ENCODE measurements around the gene SMIM28.

SMIM28 gene

GRCh38 chr6:138427701-138428100 is 50.0 kb downstream of the SMIM28 start:
- TF ChIP-seq CTCF (IDR thresholded peaks at IDR 0.05; ENCODE audit: low read length, missing control alignments) = no peak

GRCh38 chr6:138428944-138429598 is 51.4 kb downstream of the SMIM28 start:
- TF ChIP-seq CTCF (IDR thresholded peaks at IDR 0.05; ENCODE audit: low read length, missing control alignments) = peak; percentile 67
- H3K4me3 ChIP-seq (replicated peaks; ENCODE audit: low read depth, low read length) = no peak overlapping the region
- DNase-seq (ENCODE audit: low read depth) = peak; percentile 84

More at GRCh38 chr6:138427701-138428100, 50.0 kb downstream of the SMIM28 start:
- no peak overlapping the region for H3K4me3 ChIP-seq (replicated peaks; ENCODE audit: low read depth, low read length)
- DNase-seq (ENCODE audit: low read depth) = no peak

DNA sequence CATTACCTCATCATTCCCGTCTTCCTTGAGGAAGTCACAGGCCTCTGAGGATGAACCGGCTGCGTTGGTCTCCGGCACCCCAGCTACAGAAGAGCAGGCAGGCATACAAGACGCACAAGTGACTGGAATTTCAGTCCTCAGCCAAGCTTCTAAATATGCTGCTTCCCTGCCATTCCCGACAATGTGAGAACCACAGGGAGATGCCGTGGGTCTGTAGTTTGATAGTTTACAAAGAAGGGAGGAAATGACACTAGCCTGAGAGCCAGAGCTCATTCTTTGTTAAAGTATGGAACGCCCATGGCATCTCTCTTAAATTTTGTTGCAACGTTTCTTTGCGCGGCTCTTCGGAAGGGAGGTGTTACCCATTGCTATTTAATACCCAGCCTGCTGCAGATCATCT is 52.1 kb downstream of the SMIM28 start:
- no peak overlapping the region for H3K4me3 ChIP-seq (replicated peaks; ENCODE audit: low read depth, low read length)
- TF ChIP-seq CTCF (IDR thresholded peaks at IDR 0.05; ENCODE audit: low read length, missing control alignments) = no peak
- DNase-seq (ENCODE audit: low read depth) = no peak

GRCh38 chr6:138430361-138431145 is 52.8 kb downstream of the SMIM28 start:
- TF ChIP-seq CTCF (IDR thresholded peaks at IDR 0.05; ENCODE audit: low read length, missing control alignments) = no peak
- H3K4me3 ChIP-seq (replicated peaks; ENCODE audit: low read depth, low read length) = no peak overlapping the region
- no peak for DNase-seq (ENCODE audit: low read depth)

GRCh38 chr6:138431256-138432062 is 53.8 kb downstream of the SMIM28 start:
- DNase-seq (ENCODE audit: low read depth) = no peak
- no peak for TF ChIP-seq CTCF (IDR thresholded peaks at IDR 0.05; ENCODE audit: low read length, missing control alignments)
- no peak overlapping the region for H3K4me3 ChIP-seq (replicated peaks; ENCODE audit: low read depth, low read length)

- no peak for DNase-seq (ENCODE audit: low read depth)
- TF ChIP-seq CTCF (IDR thresholded peaks at IDR 0.05; ENCODE audit: low read length, missing control alignments) = no peak
- no peak overlapping the region for H3K4me3 ChIP-seq (replicated peaks; ENCODE audit: low read depth, low read length)
These were observed 54.3 kb downstream of the SMIM28 start for GRCh38 chr6:138432063-138432356.

Data from fibroblast of pulmonary artery (primary cell).